K562 (cell line): Measurements from ENCODE around the gene HYCC2. TPM values are rescaled to one million over a fixed set of nuclear protein-coding genes. Genes with fewer than 3 reads are reported as not detected.
"Not testable (repeated sequence)": the region's sequence is repeated elsewhere in the genome, so short reads cannot be mapped to it uniquely, and the experiment has no call there.

Experiments
- ATAC-seq: fragments of 200-7000 bp; cut with Tn5 transposase; 3 replicates; pipeline ENCODE4 v1.9.1; 2020; ENCODE audit warnings: moderate library complexity
- BruUV-seq: library from RNA; stranded (reverse); fragments of 400-500 nt; replicated peaks from 2 replicates; lab custom pipeline; 2021; lab: Mats Ljungman, UMichigan
- CTCF ChIA-PET: fragments of 300-600 bp; formaldehyde crosslinking; extraction: SDS; loops from one replicate; lab custom pipeline; 2021; ENCODE audit warnings: low intra/inter-chr PET ratio; lab: Yijun Ruan, JAX
- POLR2A ChIA-PET: fragments of 300-600, 350-650 bp; sonication (Branson Sonifier 250); formaldehyde crosslinking; extraction: SDS; loops from one replicate; lab custom pipeline; 2021; ENCODE audit warnings: antibody characterized with exemption, inconsistent platforms; lab: Yijun Ruan, JAX
- DNase-seq, 4 experiments: peaks; one replicate each; pipeline versions ENCODE4 v3.0.0 to v3.0.0-alpha.2; 2011 to 2018; ENCODE audit warnings: low spot score in 3 of 4, mixed read lengths in 3 of 4; ENCODE audit errors: extremely low read depth in 1 of 4
- FAIRE-seq: peaks from 2 replicates; lab custom pipeline; 2011; peaks lifted over from hg19 to GRCh38; lab: Jason Lieb, UNC
- H2AFZ ChIP-seq: 2 replicates; pipeline ENCODE4 v1.6.0; 2011; ENCODE audit warnings: low read depth, low read length, control low read depth, inconsistent platforms
- H3K27ac ChIP-seq: fragments of 200-600 bp; 3 replicates; pipeline ENCODE4 v1.8.0; 2011; ENCODE audit warnings: low read depth, mild to moderate bottlenecking, control low read depth, inconsistent platforms, low read length, moderate library complexity, mixed read lengths; ENCODE audit errors: extremely low read depth
- H3K27me3 ChIP-seq, 2 experiments: fragments of 300-600 bp in 1 of 2; 2 replicates in 1 of 2; 3 replicates in 1 of 2; pipeline versions ENCODE4 v1.6.0 to v1.8.0; 2011; ENCODE audit warnings: inconsistent platforms in 2 of 2, low read length in 2 of 2, mild to moderate bottlenecking in 1 of 2, mixed read lengths in 1 of 2, moderate library complexity in 1 of 2; ENCODE audit not compliant: control insufficient read depth in 2 of 2, insufficient read depth in 2 of 2
- H3K36me3 ChIP-seq: fragments of 300-600 bp; 3 replicates; pipeline ENCODE4 v1.8.0; 2011; ENCODE audit warnings: mild to moderate bottlenecking, low read length, inconsistent platforms; ENCODE audit not compliant: control insufficient read depth, insufficient read depth
- H3K4me1 ChIP-seq, 2 experiments: fragments of 200-600 bp in 1 of 2; replicated peaks in 1 of 2; 2 replicates in 1 of 2; 3 replicates in 1 of 2; pipeline versions ENCODE4 v1.5.1 to v1.8.0; 2011; ENCODE audit warnings: inconsistent platforms in 2 of 2, low read length in 2 of 2, mild to moderate bottlenecking in 1 of 2, mixed read lengths in 1 of 2, moderate library complexity in 1 of 2; ENCODE audit not compliant: control insufficient read depth in 2 of 2, insufficient read depth in 2 of 2
- H3K4me2 ChIP-seq: 2 replicates; pipeline ENCODE4 v1.6.1; 2011; ENCODE audit warnings: low read length, control low read depth, inconsistent platforms, mixed read lengths; ENCODE audit not compliant: insufficient read depth
- H3K4me3 ChIP-seq: fragments of 200-600 bp; sonication (generic), shearing (Covaris generic); 2 replicates; pipeline ENCODE4 v1.5.1; 2016; ENCODE audit warnings: control low read depth, inconsistent platforms
- H3K79me2 ChIP-seq: fragments of 200-600 bp; 3 replicates; pipeline ENCODE4 v1.8.0; 2011; ENCODE audit warnings: low read length, inconsistent platforms; ENCODE audit not compliant: control insufficient read depth, insufficient read depth
- H3K9ac ChIP-seq, 2 experiments: 2 replicates each; pipeline versions ENCODE4 v1.6.0 to v1.6.1; 2011; ENCODE audit warnings: low read depth in 2 of 2, low read length in 2 of 2, control low read depth in 1 of 2, inconsistent platforms in 1 of 2, mild to moderate bottlenecking in 1 of 2, mixed read lengths in 1 of 2; ENCODE audit not compliant: insufficient read depth in 1 of 2
- H3K9me1 ChIP-seq: one replicate; pipeline ENCODE4 v1.6.0; 2011; ENCODE audit warnings: inconsistent platforms, mild to moderate bottlenecking, low read length, moderate library complexity; ENCODE audit not compliant: control insufficient read depth, insufficient read depth
- H3K9me3 ChIP-seq: replicated peaks from 2 replicates; pipeline ENCODE4 v1.5.1; 2011; ENCODE audit warnings: low read depth, low read length, inconsistent platforms; ENCODE audit not compliant: control insufficient read depth, insufficient read depth
- H4K20me1 ChIP-seq: replicated peaks from 2 replicates; pipeline ENCODE4 v1.6.1; 2011; ENCODE audit warnings: low read length, inconsistent platforms, mixed read lengths; ENCODE audit not compliant: control insufficient read depth, insufficient read depth
- SP1 ChIP-seq: sonication (generic); formaldehyde crosslinking; IDR thresholded peaks from 2 replicates; pipeline ENCODE4 v1.8.1; 2022; ENCODE audit warnings: mild to moderate bottlenecking, missing genetic modification reagents
- SUPT5H ChIP-seq: fragments of 450-650 bp; IDR thresholded peaks from 2 replicates; pipeline ENCODE4 v1.6.1; 2016
- ZNF436 ChIP-seq: fragments of 250-450, 450-650 bp; sonication (Bioruptor Pico); formaldehyde crosslinking; IDR thresholded peaks from 2 replicates; pipeline ENCODE4 v1.7.0; 2020; ENCODE audit warnings: mild to moderate bottlenecking
- WGBS: fragments of 100-300 bp; shearing (Covaris generic); methylation state at CpG from one replicate; pipeline ENCODE4 v1.1.6; 2016; ENCODE audit warnings: low coverage, mixed read lengths; ENCODE audit not compliant: insufficient coverage; ENCODE audit errors: missing lambda C conversion rate; 5-methylcytosine and 5-hydroxymethylcytosine counted together
- in situ Hi-C: fragments of 300-500 bp; cut with MboI; formaldehyde crosslinking; loops from 4 replicates; pipeline ENCODE4 v1.15.0; 2018; ENCODE audit warnings: inconsistent platforms, mixed read lengths
- intact Hi-C: fragments of 100-400 bp; cut with micrococcal nuclease; formaldehyde crosslinking; loops from 2 replicates; pipeline ENCODE4 v1.14.2; 2022
- polyA plus RNA-seq, 8 experiments: library from polyadenylated mRNA; depleted of rRNA in 4 of 8; stranded (reverse) in 5 of 8; unstranded in 3 of 8; fragments of >200 nt; fragmentation: Nextera tagmentation in 2 of 8; fragmentation: Illumina TruSeq in 1 of 8; extraction: Ambion mirVana in 2 of 8; extraction: Trizol in 1 of 8; gene quantifications; 2 replicates each; pipeline versions ENCODE4 v1.2.1 to v1.2.3, GENCODE V29; 2011 to 2014; ENCODE audit warnings: inconsistent platforms in 1 of 8, missing spikeins in 1 of 8
- total RNA-seq, 7 experiments: library from RNA; depleted of rRNA in 6 of 7; stranded (reverse); fragments of >200 nt in 6 of 7; fragmentation: Illumina TruSeq in 2 of 7; extraction: Trizol in 2 of 7; gene quantifications; 2 replicates each; pipeline versions ENCODE4 v1.2.1 to v1.2.3, GENCODE V29; 2011 to 2021; ENCODE audit warnings: low replicate concordance in 1 of 7

HYCC2 gene
- total and polyA plus RNA-seq, 9 of the 15 experiments (the other 6 are each of a cell fraction or from before 2014, with no cell fraction given) = 5.4 to 20.0 (median 9.8) TPM

DNA sequence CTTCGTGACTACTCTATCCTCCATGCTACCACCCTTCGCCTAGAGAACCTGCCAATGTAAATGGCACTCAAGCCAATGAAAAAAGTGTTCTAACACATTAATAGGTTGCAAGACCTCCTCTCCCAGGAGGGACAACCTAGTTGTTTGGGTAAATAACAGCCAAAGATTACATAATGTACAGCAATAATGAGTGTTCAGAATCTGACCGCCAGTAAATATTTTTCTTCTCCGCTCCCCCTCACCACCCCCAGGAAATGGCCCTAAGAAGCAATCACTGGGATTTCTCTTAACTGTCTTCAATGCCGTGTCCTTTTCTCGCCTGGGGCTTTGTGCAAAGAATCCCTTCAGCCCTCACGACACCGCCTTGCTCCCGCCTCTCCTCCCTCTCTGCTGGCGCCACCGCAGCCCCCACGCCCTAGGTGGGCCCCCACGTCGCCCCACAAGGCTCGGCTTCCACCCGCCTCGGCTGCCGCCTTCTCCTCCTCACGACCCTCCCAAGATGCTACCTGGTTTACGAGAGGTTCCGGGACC, 458 bp downstream of the HYCC2 start (continued):
- TF ChIP-seq SUPT5H = no peak; the same call in 1 of the 2 replicates

DNA sequence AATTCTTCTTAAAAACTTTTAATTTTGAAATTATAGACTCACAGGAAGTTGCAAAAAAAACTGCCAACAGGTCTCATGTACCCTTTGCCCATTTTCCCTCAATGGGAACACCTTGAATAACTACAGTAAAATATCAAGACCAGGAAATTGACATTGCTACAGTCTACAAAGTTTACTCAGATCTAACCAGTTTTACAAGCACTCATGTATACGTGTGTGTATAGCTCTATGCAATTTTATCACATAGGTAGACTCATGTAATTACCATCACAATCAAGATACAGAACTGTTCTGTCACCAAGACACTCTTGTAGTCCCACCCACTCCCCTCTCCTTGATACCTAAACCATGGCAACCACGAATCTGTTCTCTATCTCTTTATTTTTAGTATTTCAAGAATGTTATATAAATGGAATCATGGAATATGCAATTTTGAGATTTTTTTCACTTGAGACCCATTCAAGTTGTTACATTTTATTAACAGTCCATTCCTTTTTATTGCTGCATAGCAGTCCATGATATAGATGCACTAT, 6.6 kb downstream of the HYCC2 start:
- no peak overlapping the region for H3K9ac ChIP-seq
- TF ChIP-seq ZNF436 (no peak), SP1 (CRISPR knock-in tag) (no peak)
- no peak overlapping the region for H3K27ac ChIP-seq
- in situ Hi-C loops (no loop called here), intact Hi-C loops (no loop called here)
- ChIA-PET POLR2A (interaction anchor here (0.6 to 1.0 kb wide), 3 partner anchors 26 to 81 kb away, joined by 3 read pairs; no protein-coding TSS in a partner anchor), CTCF (no interaction called here)
- no peak overlapping the region for H3K4me3 ChIP-seq
- no peak overlapping the region for H3K4me2 ChIP-seq
- H2AFZ ChIP-seq = no peak overlapping the region
- WGBS = 58% methylated on average over 2 of the region's 2 CpGs
- ATAC-seq = no peak
- H3K9me1 ChIP-seq = peaks cover 3% of the 10 kb centered on the region
- FAIRE-seq = no peak
- H3K79me2 ChIP-seq = peaks cover 89% of the 10 kb centered on the region
- H3K27me3 ChIP-seq = no peaks in the 10 kb centered on the region
- H3K9me3 ChIP-seq = no peaks in the 10 kb centered on the region
- H3K36me3 ChIP-seq = peaks cover 21% of the 10 kb centered on the region; the same call in 2 of the 3 replicates
- peaks cover 4% of the 10 kb centered on the region; the same call in 1 of the 2 replicates for H4K20me1 ChIP-seq
- H3K4me1 ChIP-seq = peaks cover 11 to 17% of the 10 kb centered on the region in 2 experiments; a peak in 4 of 5 replicates
- no TSS peak for BruUV-seq
- no peak for DNase-seq

- DNase-seq, in situ Hi-C loops, ATAC-seq, H3K4me2 ChIP-seq, H3K27me3 ChIP-seq, H3K27ac ChIP-seq, H3K9me1 ChIP-seq, H3K9me3 ChIP-seq, H3K9ac ChIP-seq, POLR2A ChIA-PET, BruUV-seq, intact Hi-C loops, H2AFZ ChIP-seq, CTCF ChIA-PET, H4K20me1 ChIP-seq, H3K4me3 ChIP-seq, FAIRE-seq: not testable (repeated sequence)
- H3K36me3 ChIP-seq = peaks cover 29% of the 10 kb centered on the region
- 80% methylated on average over 4 of the region's 5 CpGs for WGBS
- peaks cover 89% of the 10 kb centered on the region for H3K79me2 ChIP-seq
- H3K4me1 ChIP-seq = peaks cover 11 to 29% of the 10 kb centered on the region in 2 experiments; a peak in 4 of 5 replicates
These were observed 8.0 kb downstream of the HYCC2 start for GRCh38 chr2:201063516-201063915.
